PFSK-1 (cell line): Measurements from ENCODE around the gene MED27.

ENCODE experiments used
- FOXP2 ChIP-seq: optimal IDR thresholded peaks from 2 replicates; pipeline ENCODE3; 2011; ENCODE audit warnings: borderline replicate concordance, control low read depth, inconsistent platforms; ENCODE audit not compliant: insufficient read depth; ENCODE audit errors: extremely low read length, extremely low read depth
- POLR2AphosphoS5 ChIP-seq: IDR thresholded peaks from 2 replicates; pipeline ENCODE4 v1.6.1; 2012; ENCODE audit warnings: low read depth, mild to moderate bottlenecking, control low read depth, low read length, moderate library complexity
- SIN3A ChIP-seq: IDR thresholded peaks from 2 replicates; pipeline ENCODE4 v1.6.1; 2012; ENCODE audit warnings: mild to moderate bottlenecking, low read length, moderate library complexity, borderline replicate concordance; ENCODE audit not compliant: insufficient read depth
- TAF1 ChIP-seq: IDR thresholded peaks from 2 replicates; pipeline ENCODE4 v1.6.1; 2012; ENCODE audit warnings: low read length, control low read depth, borderline replicate concordance; ENCODE audit not compliant: insufficient read depth
- TF ChIP-seq, protein P1 (sequence below), 2 experiments: IDR thresholded peaks; 2 replicates each; pipeline versions ENCODE4 v1.6.1 to v1.8.0; 2011 to 2012; ENCODE audit warnings: low read depth in 2 of 2, low read length in 2 of 2, control low read depth in 1 of 2, inconsistent platforms in 1 of 2, mild to moderate bottlenecking in 1 of 2, moderate library complexity in 1 of 2; ENCODE audit not compliant: insufficient read depth in 1 of 2

MED27 gene

GRCh38 chr9:131879181-131879910, 200.3 kb downstream of the MED27 start:
- no peak for TF ChIP-seq FOXP2
- TF ChIP-seq TAF1, result no peak
- TF ChIP-seq, protein P1, sequence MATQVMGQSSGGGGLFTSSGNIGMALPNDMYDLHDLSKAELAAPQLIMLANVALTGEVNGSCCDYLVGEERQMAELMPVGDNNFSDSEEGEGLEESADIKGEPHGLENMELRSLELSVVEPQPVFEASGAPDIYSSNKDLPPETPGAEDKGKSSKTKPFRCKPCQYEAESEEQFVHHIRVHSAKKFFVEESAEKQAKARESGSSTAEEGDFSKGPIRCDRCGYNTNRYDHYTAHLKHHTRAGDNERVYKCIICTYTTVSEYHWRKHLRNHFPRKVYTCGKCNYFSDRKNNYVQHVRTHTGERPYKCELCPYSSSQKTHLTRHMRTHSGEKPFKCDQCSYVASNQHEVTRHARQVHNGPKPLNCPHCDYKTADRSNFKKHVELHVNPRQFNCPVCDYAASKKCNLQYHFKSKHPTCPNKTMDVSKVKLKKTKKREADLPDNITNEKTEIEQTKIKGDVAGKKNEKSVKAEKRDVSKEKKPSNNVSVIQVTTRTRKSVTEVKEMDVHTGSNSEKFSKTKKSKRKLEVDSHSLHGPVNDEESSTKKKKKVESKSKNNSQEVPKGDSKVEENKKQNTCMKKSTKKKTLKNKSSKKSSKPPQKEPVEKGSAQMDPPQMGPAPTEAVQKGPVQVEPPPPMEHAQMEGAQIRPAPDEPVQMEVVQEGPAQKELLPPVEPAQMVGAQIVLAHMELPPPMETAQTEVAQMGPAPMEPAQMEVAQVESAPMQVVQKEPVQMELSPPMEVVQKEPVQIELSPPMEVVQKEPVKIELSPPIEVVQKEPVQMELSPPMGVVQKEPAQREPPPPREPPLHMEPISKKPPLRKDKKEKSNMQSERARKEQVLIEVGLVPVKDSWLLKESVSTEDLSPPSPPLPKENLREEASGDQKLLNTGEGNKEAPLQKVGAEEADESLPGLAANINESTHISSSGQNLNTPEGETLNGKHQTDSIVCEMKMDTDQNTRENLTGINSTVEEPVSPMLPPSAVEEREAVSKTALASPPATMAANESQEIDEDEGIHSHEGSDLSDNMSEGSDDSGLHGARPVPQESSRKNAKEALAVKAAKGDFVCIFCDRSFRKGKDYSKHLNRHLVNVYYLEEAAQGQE (IDR thresholded peaks at IDR 0.05; ENCODE audit: insufficient read depth in 1 of 2, low read depth in 2 of 2, low read length in 2 of 2), result no peak

GRCh38 chr9:131876486-131876885, 203.2 kb downstream of the MED27 start:
- no peak for TF ChIP-seq POLR2AphosphoS5
- TF ChIP-seq SIN3A, result no peak
- TF ChIP-seq FOXP2, result no peak
- TF ChIP-seq TAF1, result no peak
- TF ChIP-seq, protein P1 (IDR thresholded peaks at IDR 0.05; ENCODE audit: insufficient read depth in 1 of 2, low read depth in 2 of 2, low read length in 2 of 2), result no peak

DNA sequence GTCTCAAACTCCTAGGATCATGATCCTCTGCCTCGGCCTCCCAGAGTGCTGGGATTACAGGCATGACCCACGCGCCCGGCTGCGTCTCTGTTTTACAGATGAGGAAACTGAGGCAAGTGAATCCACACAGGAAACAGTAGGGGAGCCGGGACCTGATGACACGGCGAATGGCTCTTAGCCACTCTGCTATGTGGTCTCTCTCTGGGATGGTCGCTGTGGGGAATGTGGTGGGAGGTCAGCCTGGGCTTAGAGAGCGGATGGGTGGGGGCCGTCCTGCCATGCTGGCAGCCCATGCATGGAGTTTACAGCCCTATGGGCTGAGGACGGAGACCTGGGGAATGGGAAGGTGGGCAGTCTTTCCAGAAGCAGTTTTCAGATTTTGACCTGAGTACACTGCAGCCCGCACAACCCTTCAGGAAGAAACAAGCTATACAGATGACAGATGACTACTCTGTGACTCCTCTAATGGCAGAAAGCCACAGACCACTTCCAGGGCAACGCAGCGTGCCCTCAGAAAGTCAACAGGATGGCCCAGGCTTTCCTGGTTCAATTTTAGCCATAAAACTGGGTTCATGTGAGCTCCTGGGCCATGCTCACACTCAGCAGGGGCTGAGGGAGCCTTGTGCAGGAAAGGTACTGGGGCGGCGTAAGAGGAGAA, 203.7 kb downstream of the MED27 start:
- TF ChIP-seq, protein P1 (IDR thresholded peaks at IDR 0.05; ENCODE audit: insufficient read depth in 1 of 2, low read depth in 2 of 2, low read length in 2 of 2), result no peak
- TF ChIP-seq TAF1 (no peak), POLR2AphosphoS5 (no peak), SIN3A (no peak), FOXP2 (no peak)

DNA sequence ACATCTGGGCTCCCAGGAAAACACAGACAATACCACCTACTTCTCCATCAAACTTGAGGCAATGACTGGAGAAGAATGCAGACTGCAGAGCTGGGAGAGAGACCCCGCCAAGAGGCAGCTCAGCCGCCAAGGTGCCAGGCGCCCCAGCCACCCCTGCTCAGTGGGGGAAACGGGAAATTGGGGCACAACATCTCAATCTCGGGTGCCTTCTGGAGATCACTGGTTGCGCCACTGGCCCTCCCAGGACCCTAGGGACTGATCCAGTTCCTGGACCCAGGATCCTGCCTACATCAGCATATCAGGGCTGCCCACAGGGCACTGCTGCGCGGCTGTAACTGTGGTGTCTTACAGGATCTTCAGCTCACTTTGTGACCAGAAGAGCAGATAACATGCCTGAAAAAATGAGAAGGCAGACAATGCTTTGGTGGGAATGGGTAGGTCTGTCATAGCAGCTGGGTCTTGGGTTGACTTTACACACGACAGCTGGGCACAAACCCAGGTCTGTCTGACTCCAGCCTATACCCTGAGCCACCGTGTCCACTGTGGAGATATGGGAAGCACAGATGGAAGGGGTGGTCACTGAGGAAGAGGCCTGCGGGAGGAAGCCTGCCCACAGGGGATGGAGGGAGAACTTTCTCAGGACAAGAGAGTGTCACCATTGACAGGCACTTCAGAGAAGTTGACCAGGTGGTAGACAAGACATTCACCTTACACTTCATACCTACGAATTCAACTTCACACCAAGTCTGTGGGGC, 204.6 kb downstream of the MED27 start:
- no peak for TF ChIP-seq FOXP2
- TF ChIP-seq SIN3A, result no peak
- TF ChIP-seq, protein P1 (IDR thresholded peaks at IDR 0.05; ENCODE audit: insufficient read depth in 1 of 2, low read depth in 2 of 2, low read length in 2 of 2), result no peak
- no peak for TF ChIP-seq TAF1
- no peak for TF ChIP-seq POLR2AphosphoS5
